Stimulated activated CD4-positive, alpha-beta T cell treated with anti-CD3 and anti-CD28 coated beads, Interleukin-12 subunit alpha, Interleukin-12 subunit beta, amount 100 ng/mL, for 24 hours (primary cell): ENCODE results near the gene NUP98.
A peak's percentile ranks its signal among the peaks of the same experiment; 100 is the strongest.
"Not testable (repeated sequence)": the region's sequence is repeated elsewhere in the genome, so short reads cannot be mapped to it uniquely, and the experiment has no call there.

ENCODE experiments used
- DNase-seq, 2 experiments: peaks; one replicate each; pipeline ENCODE4 v3.0.0-alpha.2; 2020; ENCODE audit warnings: low read depth in 2 of 2

The NUP98 gene

DNA sequence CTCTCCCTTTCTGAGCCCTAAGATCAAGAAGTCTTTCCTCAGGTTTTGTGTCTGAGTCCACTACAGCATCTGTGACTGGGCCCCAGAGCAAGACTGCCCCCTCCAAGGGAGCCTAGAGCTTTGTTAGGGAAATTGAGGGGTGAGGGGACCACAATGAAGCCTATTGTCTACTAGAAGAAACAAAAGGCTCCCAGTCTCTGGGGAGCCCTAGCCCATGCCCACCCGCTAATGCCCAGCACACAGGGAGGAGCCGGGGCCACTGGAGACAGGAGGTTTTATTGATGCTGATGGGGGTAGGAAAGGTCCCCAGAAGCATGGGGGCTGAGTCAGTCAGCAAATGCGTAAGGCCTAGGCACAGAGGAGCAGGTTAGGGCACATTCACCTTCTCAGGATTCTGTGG is 29.4 kb upstream of the NUP98 start:
- DNase-seq: no peak

DNA sequence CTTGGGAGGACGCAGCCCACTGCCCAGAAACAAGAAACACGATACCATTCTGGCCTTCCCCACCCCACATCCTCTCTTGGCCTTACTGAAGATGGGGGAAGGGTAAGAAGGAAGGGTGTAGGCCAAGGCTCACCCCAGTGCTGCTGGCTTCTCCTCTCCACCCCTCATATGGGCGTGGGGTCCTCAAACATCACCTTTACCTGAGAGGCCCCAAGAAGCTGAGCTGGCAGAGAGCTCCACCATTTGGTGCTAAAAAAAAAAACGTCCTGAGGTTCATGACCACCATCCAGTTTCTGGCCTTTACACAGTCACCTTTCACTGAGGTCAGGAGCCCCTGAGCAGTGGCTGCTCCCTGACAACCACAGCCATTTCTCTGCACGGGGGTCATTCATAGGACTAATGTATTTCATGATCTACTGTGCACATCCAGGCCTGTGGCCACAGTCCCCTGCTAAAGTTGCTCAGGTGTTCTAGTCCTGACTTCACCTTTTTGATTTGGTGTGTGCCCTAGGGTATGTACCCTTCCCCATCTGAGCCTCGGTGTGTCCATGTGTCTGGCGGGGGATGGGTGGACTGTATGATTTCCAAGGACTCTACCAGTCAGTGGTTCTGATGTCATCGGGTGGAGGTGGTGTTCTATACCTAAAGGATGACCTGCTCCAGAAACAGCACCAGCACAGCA is 28.3 kb upstream of the NUP98 start:
- DNase-seq: no peak

- DNase-seq: peak; percentile 47 to 79
Measured at GRCh38 chr11:3824714-3825472, 27.5 kb upstream of the NUP98 start.

DNA sequence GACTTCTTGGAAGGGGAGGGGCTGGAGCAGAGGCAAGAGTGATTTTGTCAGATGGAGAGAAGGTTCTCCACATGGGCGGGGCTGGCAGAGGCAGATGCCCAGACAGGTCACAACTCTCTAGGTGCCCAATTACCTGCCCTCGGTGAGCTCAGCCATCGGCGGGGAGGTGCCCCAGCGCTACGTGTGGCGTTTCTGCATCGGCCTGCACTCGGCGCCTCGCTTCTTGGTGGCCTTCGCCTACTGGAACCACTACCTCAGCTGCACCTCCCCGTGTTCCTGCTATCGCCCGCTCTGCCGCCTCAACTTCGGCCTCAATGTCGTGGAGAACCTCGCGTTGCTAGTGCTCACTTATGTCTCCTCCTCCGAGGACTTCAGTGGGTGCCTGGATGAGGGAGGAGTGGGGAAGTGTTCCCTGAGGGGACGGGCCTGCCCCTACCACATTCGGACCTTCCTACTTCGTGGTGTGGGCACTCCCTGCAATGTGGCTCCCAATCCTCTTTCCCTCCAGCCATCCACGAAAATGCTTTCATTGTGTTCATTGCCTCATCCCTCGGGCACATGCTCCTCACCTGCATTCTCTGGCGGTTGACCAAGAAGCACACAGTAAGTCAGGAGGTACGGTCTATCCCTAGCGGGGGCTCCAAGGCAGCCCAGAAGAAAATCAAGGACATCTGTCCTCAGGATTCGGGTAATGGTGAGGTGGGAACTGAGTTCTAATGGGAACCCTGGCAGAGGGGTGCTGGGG is 26.6 kb upstream of the NUP98 start:
- DNase-seq: no peak

DNA sequence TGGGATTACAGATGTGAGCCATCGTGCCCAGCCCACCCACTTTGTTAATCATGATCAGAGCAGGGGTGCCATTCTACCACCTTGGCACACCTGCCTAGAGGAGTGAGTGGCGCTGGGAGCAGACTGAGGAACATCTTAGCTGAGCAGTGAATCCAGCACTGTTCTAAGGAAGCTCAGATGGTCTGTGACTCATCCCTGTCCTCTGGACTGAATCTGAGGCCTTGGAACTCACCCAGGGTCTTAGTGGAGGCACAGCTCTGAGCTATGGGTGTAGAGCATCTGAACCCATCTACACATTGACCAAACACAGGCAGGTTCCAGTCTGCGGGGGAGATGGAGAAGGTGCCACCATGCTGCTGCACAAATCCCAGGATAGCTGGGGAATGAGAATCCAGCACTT is 25.9 kb upstream of the NUP98 start:
- no peak for DNase-seq

GRCh38 chr11:3822312-3822711 is 25.0 kb upstream of the NUP98 start:
- no peak for DNase-seq

DNA sequence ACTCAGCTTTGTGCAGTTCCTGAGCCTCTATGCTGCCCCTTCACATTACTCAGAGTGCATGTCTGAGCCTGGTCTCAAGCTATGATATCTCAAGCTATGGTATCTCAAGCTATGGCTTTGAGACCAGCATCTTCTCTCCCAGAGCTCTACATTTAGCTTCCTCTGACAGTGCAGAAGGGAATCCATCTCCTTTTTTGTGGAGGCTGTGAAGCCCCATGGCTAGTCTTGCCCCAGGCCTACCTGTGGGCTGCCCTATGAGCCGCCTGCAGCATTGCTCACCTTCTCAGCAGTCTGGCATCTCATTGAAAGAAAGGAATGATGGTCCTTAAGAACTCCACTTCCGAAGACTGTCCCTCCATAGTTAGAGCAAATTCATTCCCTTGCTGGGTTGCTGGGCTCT is 23.6 kb upstream of the NUP98 start:
- no peak for DNase-seq

GRCh38 chr11:3817181-3817800 is 19.9 kb upstream of the NUP98 start:
- no peak for DNase-seq

GRCh38 chr11:3816673-3817072 is 19.3 kb upstream of the NUP98 start:
- DNase-seq: no peak

DNA sequence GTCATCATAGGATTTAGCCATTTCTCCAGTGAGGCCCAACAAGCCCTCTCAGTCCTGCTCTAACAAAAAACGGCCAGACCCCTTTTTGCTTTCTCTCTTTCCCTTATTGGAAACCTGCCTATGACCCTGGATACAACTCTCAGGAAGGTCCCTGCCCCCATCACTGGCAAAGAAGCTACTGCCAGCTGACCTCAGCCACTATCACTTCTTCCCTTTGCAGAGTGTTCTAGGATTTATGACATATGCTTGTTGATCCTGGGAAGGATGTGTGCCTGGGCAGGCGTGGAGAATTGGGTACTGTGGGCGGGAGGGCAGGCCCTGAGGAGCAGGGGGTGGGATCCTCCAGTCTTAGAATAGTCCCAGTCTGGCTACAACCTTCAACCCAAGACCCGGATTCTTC is 18.5 kb upstream of the NUP98 start:
- no peak for DNase-seq

GRCh38 chr11:3814832-3815231 is 17.5 kb upstream of the NUP98 start:
- not testable (repeated sequence) for DNase-seq

DNA sequence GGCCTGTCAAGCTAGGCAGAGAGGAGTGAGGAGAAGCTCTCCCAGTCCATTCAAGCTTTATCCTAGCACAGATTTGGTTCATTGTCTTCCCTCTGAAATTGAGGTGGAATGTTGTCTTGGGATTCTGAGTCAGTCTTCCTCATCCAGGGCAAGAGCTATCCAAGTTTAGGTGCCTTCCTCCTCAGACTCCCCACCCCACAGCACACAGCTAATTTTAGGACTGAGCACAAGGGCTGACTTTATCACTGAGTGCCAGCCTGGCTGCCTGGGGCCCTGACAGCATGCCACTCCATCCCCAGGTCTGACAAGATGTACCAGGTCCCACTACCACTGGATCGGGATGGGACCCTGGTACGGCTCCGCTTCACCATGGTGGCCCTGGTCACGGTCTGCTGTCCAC is 13.6 kb upstream of the NUP98 start:
- no peak for DNase-seq

DNA sequence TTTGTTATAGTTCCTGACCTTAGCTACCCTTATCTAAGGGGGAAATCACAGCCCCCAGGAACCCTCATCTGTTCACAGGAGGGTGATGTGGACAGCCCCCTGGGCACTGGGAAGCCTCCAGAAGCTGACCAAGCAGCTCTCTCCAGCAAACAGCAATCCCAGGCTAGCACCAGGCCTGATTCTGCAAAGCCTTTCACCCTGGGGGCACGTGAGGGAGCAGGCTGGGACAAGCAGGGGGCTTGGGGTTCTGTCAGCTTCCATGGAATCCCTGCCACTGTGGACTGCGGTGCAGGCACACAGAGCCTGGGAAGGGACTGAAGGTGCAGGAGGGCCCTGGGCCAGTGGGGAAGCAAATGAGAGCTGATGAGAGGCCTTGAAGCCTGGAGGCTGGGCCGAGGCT is 13.1 kb upstream of the NUP98 start:
- DNase-seq: no peak

GRCh38 chr11:3809624-3809928 is 12.2 kb upstream of the NUP98 start:
- no peak for DNase-seq

GRCh38 chr11:3808861-3809623 is 11.7 kb upstream of the NUP98 start:
- DNase-seq: no peak

- peak; percentile 23 to 66 for DNase-seq
Measured at GRCh38 chr11:3807909-3808860, 10.8 kb upstream of the NUP98 start, which contains the start of gene PGAP2. PGAP2 (plus strand) TSS chr11:3808560; CDS start chr11:3811260, 2,700 bp downstream.

- no peak for DNase-seq
Measured at GRCh38 chr11:3803726-3804495, 6.6 kb upstream of the NUP98 start.

DNA sequence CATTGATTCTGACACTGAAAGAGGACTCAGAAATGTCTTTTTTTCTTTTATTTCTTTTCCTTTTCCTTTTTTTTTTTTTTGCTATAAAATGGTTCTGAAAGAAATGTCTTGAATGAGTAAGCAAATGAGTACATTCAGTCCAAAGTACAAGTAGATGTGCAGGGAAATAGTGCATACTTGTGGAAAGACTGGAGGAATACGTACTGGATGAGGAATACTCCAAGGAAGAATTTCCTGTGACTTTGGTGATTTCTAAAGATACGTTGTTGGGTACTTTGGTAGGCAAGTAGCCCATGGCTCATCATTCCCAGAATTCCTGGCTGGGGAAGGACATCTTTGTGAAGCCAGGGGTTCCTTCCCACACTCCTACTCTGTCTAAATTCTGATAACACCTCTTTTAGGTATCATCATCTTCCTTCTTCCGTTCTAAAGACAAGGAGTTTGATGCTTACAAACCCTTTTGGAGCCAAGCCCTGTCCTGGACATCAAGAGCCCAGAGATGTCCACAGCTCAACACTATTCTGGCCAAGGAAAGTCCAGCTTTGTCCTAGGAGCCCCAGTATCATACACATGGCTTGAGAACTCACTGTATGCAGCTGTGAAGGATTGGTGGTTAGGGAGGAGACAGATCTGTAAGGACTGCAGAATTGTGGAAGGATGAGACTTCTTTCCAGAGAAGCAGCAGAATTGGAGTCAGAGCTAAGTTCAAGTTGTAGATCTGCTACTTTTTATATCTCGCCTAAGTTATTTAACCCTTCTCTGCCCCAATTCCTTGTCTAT is 4.8 kb upstream of the NUP98 start:
- DNase-seq: no peak

DNA sequence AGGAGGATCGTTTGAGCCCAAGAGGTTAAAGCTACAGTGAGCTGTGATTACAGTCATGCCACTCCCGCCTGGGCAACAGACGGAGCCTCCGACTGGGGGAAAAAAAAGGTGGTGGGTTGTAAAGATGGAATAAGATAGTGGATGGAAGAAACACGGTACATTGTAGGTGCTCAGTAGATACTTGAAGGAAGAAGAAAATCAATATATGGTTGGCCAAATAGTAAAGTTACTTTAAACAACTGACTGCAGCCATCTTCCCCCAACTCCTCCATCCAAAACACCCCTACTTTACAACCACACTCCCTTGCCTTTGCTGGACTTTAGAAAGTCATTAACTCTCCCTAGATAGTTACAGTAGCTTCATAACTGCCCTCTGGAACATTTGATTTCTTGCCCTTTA is 2.5 kb upstream of the NUP98 start:
- no peak for DNase-seq
